Gastrocnemius medialis (tissue), 4 donors: ENCODE data around the gene MAP3K9.

Source experiments
- POLR2A ChIP-seq, 2 donors: fragments of 450-650 bp; IDR thresholded peaks; one replicate each; pipeline ENCODE4 v1.6.1; 2017; ENCODE audit warnings: antibody characterized with exemption in 2 of 2, mild to moderate bottlenecking in 2 of 2, moderate library complexity in 2 of 2
- TF ChIP-seq, protein P1 (sequence below), 5 experiments: fragments of 450-650 bp in 3 of 5; fragments of 200-600 bp in 2 of 5; sonication (generic) in 2 of 5; IDR thresholded peaks in 4 of 5; conservative IDR thresholded peaks in 1 of 5; 1 replicate in 4 of 5; 2 replicates in 1 of 5; pipeline ENCODE4 v1.5.1; 2016 to 2019; ENCODE audit warnings: antibody characterized with exemption in 5 of 5, mild to moderate bottlenecking in 3 of 5, moderate library complexity in 3 of 5

GRCh38 chr14:70742316-70742715 is 67.0 kb downstream of the MAP3K9 start:
- TF ChIP-seq POLR2A (IDR thresholded peaks at IDR 0.05), result no peak
- TF ChIP-seq, protein P1, sequence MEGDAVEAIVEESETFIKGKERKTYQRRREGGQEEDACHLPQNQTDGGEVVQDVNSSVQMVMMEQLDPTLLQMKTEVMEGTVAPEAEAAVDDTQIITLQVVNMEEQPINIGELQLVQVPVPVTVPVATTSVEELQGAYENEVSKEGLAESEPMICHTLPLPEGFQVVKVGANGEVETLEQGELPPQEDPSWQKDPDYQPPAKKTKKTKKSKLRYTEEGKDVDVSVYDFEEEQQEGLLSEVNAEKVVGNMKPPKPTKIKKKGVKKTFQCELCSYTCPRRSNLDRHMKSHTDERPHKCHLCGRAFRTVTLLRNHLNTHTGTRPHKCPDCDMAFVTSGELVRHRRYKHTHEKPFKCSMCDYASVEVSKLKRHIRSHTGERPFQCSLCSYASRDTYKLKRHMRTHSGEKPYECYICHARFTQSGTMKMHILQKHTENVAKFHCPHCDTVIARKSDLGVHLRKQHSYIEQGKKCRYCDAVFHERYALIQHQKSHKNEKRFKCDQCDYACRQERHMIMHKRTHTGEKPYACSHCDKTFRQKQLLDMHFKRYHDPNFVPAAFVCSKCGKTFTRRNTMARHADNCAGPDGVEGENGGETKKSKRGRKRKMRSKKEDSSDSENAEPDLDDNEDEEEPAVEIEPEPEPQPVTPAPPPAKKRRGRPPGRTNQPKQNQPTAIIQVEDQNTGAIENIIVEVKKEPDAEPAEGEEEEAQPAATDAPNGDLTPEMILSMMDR (IDR thresholded peaks at IDR 0.05 in 4 of 5, conservative IDR thresholded peaks at IDR 0.05 in 1 of 5), result no peak
